CD8-positive, alpha-beta memory T cell (primary cell): ENCODE data around the gene BEST4. TPM values are rescaled to one million over a fixed set of nuclear protein-coding genes. Genes with fewer than 3 reads are reported as not detected.
A peak's percentile ranks its signal among the peaks of the same experiment; 100 is the strongest.
"Not testable (repeated sequence)": the region's sequence is repeated elsewhere in the genome, so short reads cannot be mapped to it uniquely, and the experiment has no call there.

Experiments
- CTCF ChIA-PET: fragments of 350-600 bp; sonication (Branson Sonifier 250); formaldehyde crosslinking; loops from one replicate; lab custom pipeline; 2021; ENCODE audit warnings: antibody characterized with exemption; lab: Charles Lee
- POLR2A ChIA-PET: fragments of 350-600 bp; sonication (Branson Sonifier 250); formaldehyde crosslinking; loops from one replicate; lab custom pipeline; 2021; ENCODE audit warnings: antibody characterized with exemption; lab: Charles Lee
- DNase-seq, 5 donors: peaks; one replicate each; pipeline versions ENCODE4 v3.0.0 to v3.0.0-alpha.2; 2020 to 2022; ENCODE audit warnings: mixed read lengths in 1 of 5
- H3K27ac ChIP-seq: one replicate; pipeline ENCODE4 v1.7.0; 2013; ENCODE audit warnings: low read depth, mild to moderate bottlenecking, low read length, moderate library complexity
- H3K27me3 ChIP-seq: 2 replicates; pipeline ENCODE4 v1.7.0; 2013; ENCODE audit warnings: low read length, mild to moderate bottlenecking; ENCODE audit not compliant: insufficient read depth, poor library complexity, severe bottlenecking
- H3K36me3 ChIP-seq: 2 replicates; pipeline ENCODE4 v1.7.0; 2013; ENCODE audit warnings: mild to moderate bottlenecking, low read length, moderate library complexity; ENCODE audit not compliant: insufficient read depth
- H3K4me1 ChIP-seq: 2 replicates; pipeline ENCODE4 v1.7.0; 2013; ENCODE audit warnings: mild to moderate bottlenecking, low read length, moderate library complexity; ENCODE audit not compliant: insufficient read depth
- H3K4me3 ChIP-seq: 2 replicates; pipeline ENCODE4 v1.7.0; 2013; ENCODE audit warnings: mild to moderate bottlenecking, low read length
- H3K9me3 ChIP-seq: 2 replicates; pipeline ENCODE4 v1.7.0; 2013; ENCODE audit warnings: mild to moderate bottlenecking, low read length
- H3K27ac Mint-ChIP-seq, 8 donors: one replicate each; pipeline ENCODE4 v1.8.0; 2020 to 2021; ENCODE audit warnings: mixed read lengths in 8 of 8, mild to moderate bottlenecking in 6 of 8, inconsistent platforms in 3 of 8, moderate library complexity in 3 of 8
- H3K27me3 Mint-ChIP-seq, 2 donors: one replicate each; pipeline ENCODE4 v1.8.0; 2020 to 2021; ENCODE audit warnings: mixed read lengths in 2 of 2, mild to moderate bottlenecking in 1 of 2, moderate library complexity in 1 of 2
- H3K36me3 Mint-ChIP-seq, 3 donors: one replicate each; pipeline ENCODE4 v1.8.0; 2020 to 2021; ENCODE audit warnings: mixed read lengths in 3 of 3, inconsistent platforms in 1 of 3, mild to moderate bottlenecking in 1 of 3
- H3K4me1 Mint-ChIP-seq, 3 donors: one replicate each; pipeline ENCODE4 v1.8.0; 2020 to 2021; ENCODE audit warnings: mixed read lengths in 3 of 3, inconsistent platforms in 1 of 3, mild to moderate bottlenecking in 1 of 3
- H3K4me3 Mint-ChIP-seq, 7 donors: one replicate each; pipeline ENCODE4 v1.8.0; 2020 to 2021; ENCODE audit warnings: mixed read lengths in 7 of 7, mild to moderate bottlenecking in 6 of 7, moderate library complexity in 4 of 7, inconsistent platforms in 2 of 7
- H3K9me3 Mint-ChIP-seq, 5 donors: one replicate each; pipeline ENCODE4 v1.8.0; 2020 to 2022; ENCODE audit warnings: mixed read lengths in 5 of 5, mild to moderate bottlenecking in 3 of 5, moderate library complexity in 2 of 5, inconsistent platforms in 1 of 5
- polyA plus RNA-seq: library from polyadenylated mRNA; unstranded; fragments of 300-500 nt; fragmentation: Illumina TruSeq; gene quantifications from one replicate; pipeline ENCODE4 v1.2.3, GENCODE V29; 2021
- total RNA-seq, 2 experiments: library from RNA; stranded (reverse); gene quantifications; one replicate each; pipeline ENCODE4 v1.2.3, GENCODE V29; 2021

BEST4 gene
- total and polyA plus RNA-seq, 3 experiments from 2014 or later: 0.54 to 1.4 (median 1.2) TPM

DNA sequence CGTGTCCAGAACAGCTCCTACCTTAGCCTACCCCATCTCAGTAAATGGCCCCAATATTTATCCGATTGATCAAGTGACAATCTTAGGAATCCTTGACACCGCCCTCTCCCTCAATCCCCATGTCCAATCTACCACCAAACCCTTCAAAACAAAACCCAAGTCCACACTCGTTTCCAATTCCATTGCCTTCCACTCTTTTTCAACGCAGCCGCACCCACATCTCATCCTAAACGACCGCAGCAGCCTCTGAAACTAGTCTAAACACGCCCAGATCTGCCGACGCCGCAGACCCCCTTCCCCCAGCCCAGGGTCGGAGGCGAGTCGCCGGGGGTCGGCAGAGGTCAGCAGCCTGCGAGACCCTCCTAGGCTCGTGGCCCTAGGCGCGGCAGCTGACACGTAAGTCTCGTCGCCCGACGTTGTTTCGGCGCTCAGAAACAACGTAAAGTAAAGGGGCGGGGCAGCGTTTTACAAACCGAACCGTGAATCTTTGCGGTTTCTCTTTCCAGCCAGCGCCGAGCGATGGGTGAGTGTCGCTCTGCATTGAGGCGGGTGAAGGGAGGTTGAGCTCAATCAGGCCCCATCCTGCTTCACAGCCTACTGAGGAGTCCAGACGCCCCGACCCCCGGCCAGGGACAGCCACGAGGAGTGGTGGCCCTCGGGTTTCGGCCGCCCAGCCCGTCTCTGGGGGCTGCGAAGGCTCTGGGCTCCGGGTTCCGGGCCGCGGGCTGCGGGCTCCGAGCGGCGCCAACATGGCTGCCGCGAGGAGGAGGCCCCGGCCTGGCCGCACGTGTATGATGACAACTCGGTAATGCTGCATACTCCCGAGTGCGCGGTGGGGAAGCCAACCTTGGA lies 12.7 kb downstream of the BEST4 start, which contains the start of gene RPS8:
Gene RPS8 (plus strand): TSS at position 463 of the 852 bp plus-strand sequence. CDS start 57 bp downstream, at position 520.
- Mint-ChIP-seq H3K4me3 (peak within 1 kb of the TSS; percentile 90 to 99 (median 94)), H3K36me3 (peaks cover 8 to 45% (median 17%) of the 10 kb centered on the region in 3 donors), H3K27ac (peak within 1 kb of the TSS; percentile 93 to 99 (median 97)), H3K4me1 (peaks cover 39 to 43% (median 42%) of the 10 kb centered on the region in 3 donors), H3K27me3 (no peaks in the 10 kb centered on the region), H3K9me3 (no peaks in the 10 kb centered on the region)
- no peaks in the 10 kb centered on the region for H3K9me3 ChIP-seq
- peak within 1 kb of the TSS; percentile 95 for H3K4me3 ChIP-seq
- peak within 1 kb of the TSS; percentile 92 for H3K27ac ChIP-seq
- no peaks in the 10 kb centered on the region for H3K27me3 ChIP-seq
- CTCF ChIA-PET: interaction anchor here (0.6 to 3.6 kb wide), 13 partner anchors 9 to 528 kb away, joined by 3 to 26 read pairs (median 4); partner anchors contain the start of genes BEST4, BTBD19, EIF2B3 and PLK3
- DNase-seq: peak; percentile 76 to 92 (median 84)
- POLR2A ChIA-PET: interaction anchor here (0.5 to 3.2 kb wide), 19 partner anchors 11 to 849 kb away, joined by 3 to 49 read pairs (median 6); partner anchors contain the start of genes BEST4, BTBD19, CCDC163 and DYNLT4
- H3K4me1 ChIP-seq: peaks cover 27% of the 10 kb centered on the region
- H3K36me3 ChIP-seq: peaks cover 21% of the 10 kb centered on the region

DNA sequence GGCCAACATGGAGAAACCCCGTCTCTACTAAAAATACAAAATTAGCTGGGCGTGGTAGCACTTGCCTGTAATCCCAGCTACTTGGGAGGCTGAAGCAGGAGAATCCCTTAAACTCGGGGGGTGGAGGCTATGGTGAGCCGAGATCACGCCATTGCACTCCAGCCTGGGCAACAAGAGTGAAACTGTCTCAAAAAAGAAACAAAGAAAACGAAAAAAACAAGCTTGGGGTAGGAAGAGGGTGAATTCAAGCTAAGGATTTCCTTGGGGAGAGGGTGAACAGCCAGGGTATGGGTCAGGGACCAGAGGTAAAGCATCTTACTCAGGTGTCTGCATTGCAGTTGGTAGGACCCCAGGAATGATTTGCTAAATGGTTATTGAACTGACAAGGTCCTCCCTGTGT lies 21.5 kb downstream of the BEST4 start:
- H3K27ac Mint-ChIP-seq, H3K4me1 Mint-ChIP-seq, H3K36me3 ChIP-seq, H3K36me3 Mint-ChIP-seq, H3K27me3 Mint-ChIP-seq, H3K4me3 Mint-ChIP-seq, H3K4me3 ChIP-seq, H3K9me3 ChIP-seq, DNase-seq, H3K27ac ChIP-seq, H3K27me3 ChIP-seq, POLR2A ChIA-PET, H3K9me3 Mint-ChIP-seq, H3K4me1 ChIP-seq: not testable (repeated sequence)
- CTCF ChIA-PET: interaction anchor here (0.9 to 1.7 kb wide), 3 partner anchors 18 to 35 kb away, joined by 3 to 5 read pairs (median 3); no protein-coding TSS in a partner anchor

GRCh38 chr1:44760876-44761275 lies 27.1 kb downstream of the BEST4 start:
- DNase-seq: no peak

DNA sequence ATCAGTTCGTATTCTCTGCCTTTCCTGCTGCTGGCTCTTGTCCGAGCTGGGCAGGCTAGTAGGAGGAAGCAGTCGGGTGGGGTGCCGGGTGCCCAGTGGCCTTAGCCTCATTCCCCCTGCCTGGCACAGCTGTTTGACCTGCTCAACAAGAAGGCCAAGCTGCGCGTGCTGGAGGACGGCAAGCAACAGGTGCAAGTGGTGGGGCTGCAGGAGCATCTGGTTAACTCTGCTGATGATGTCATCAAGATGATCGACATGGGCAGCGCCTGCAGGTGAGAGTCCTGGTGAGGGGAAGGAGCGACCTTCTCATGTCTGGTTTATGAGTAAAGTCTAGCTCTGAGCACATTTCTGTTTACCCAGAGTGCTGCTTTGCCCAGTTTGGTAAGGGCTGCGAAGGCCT lies 28.9 kb downstream of the BEST4 start:
- H3K27me3 ChIP-seq: no peaks in the 10 kb centered on the region
- H3K9me3 ChIP-seq: no peaks in the 10 kb centered on the region
- Mint-ChIP-seq H3K9me3 (no peaks in the 10 kb centered on the region), H3K27ac (peak overlapping the region in 1 of 8 donors; percentile 66), H3K36me3 (peaks cover 0 to 2% (median 0%) of the 10 kb centered on the region in 3 donors), H3K27me3 (no peaks in the 10 kb centered on the region), H3K4me1 (peaks cover 4 to 6% (median 4%) of the 10 kb centered on the region in 3 donors), H3K4me3 (no peak overlapping the region)
- no peak for DNase-seq
- H3K4me3 ChIP-seq: no peak overlapping the region
- no peaks in the 10 kb centered on the region for H3K4me1 ChIP-seq
- H3K27ac ChIP-seq: no peak overlapping the region
- CTCF ChIA-PET: interaction anchor here (1.1 kb wide), 1 partner anchor 106 kb away, joined by 3 read pairs; no protein-coding TSS in a partner anchor
- POLR2A ChIA-PET: no interaction called here
- no peaks in the 10 kb centered on the region for H3K36me3 ChIP-seq

More at GRCh38 chr1:44760876-44761275, 27.1 kb downstream of the BEST4 start:
- Mint-ChIP-seq H3K4me3 (no peak overlapping the region), H3K4me1 (peaks cover 4 to 6% (median 4%) of the 10 kb centered on the region in 3 donors), H3K9me3 (no peaks in the 10 kb centered on the region), H3K27me3 (no peaks in the 10 kb centered on the region), H3K27ac (peak overlapping the region in 1 of 8 donors; percentile 58), H3K36me3 (peaks cover 0 to 2% (median 0%) of the 10 kb centered on the region in 3 donors)
- CTCF ChIA-PET: no interaction called here
- Histone ChIP-seq H3K27ac (no peak overlapping the region), H3K27me3 (no peaks in the 10 kb centered on the region), H3K4me1 (no peaks in the 10 kb centered on the region), H3K9me3 (no peaks in the 10 kb centered on the region), H3K4me3 (no peak overlapping the region), H3K36me3 (no peaks in the 10 kb centered on the region)
- POLR2A ChIA-PET: no interaction called here

DNA sequence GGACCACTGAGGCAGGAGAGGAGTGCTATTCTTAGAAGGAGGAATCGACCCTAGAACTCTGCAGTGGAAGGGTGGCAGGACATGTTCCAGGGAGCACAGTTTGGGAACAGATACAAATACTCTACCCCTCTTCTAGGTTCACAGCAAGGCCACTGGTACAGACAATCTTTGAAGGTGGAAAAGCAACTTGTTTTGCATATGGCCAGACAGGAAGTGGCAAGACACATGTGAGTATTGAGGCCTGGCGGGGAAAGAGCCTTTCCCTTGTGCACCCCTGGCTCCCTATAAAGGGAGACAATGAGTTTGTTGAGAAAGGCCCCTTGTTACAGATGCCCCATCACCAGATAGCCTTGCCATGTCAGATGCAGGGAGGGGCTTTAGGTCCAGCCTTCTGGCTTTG lies 30.6 kb downstream of the BEST4 start:
- no peak overlapping the region for H3K4me3 Mint-ChIP-seq
- no peak for DNase-seq
- ChIA-PET CTCF (no interaction called here), POLR2A (interaction anchor here (0.6 kb wide), 1 partner anchor 523 kb away, joined by 7 read pairs; no protein-coding TSS in a partner anchor)
- peaks cover 4 to 6% (median 4%) of the 10 kb centered on the region in 3 donors for H3K4me1 Mint-ChIP-seq
- no peak overlapping the region for H3K4me3 ChIP-seq
- H3K27me3 Mint-ChIP-seq: no peaks in the 10 kb centered on the region
- H3K27ac Mint-ChIP-seq: peak overlapping the region in 3 of 8 donors; percentile 39 to 61 (median 50)
- no peaks in the 10 kb centered on the region for H3K27me3 ChIP-seq
- peaks cover 0 to 2% (median 0%) of the 10 kb centered on the region in 3 donors for H3K36me3 Mint-ChIP-seq
- no peaks in the 10 kb centered on the region for H3K36me3 ChIP-seq
- H3K27ac ChIP-seq: no peak overlapping the region
- H3K9me3 Mint-ChIP-seq: no peaks in the 10 kb centered on the region
- no peaks in the 10 kb centered on the region for H3K4me1 ChIP-seq
- H3K9me3 ChIP-seq: no peaks in the 10 kb centered on the region

DNA sequence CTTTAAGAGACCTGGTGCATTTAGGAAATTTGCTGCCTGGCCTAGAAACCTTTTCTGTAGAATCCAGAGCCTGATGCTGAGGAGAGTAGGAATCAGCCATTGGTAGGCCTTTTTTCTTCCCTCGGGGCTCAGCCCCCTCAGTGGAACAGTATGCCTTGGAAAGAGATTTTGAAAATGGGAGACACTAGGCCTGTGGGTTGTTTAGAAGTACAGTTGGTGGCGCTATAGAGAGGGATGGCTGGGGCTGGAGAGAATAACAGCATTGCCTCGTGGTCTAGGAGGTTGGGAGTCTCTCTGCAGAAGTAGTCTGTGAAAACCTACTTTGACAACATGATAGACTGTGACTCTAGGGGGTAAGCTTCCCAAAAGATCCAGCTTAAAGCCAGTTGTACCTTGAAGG lies 40.1 kb downstream of the BEST4 start:
- DNase-seq: no peak
- CTCF ChIA-PET: interaction anchor here (1.0 to 1.5 kb wide), 2 partner anchors 17 to 19 kb away, joined by 3 to 4 read pairs; partner anchors contain the start of gene RNU5D-1
- no peak overlapping the region for H3K4me3 ChIP-seq
- H3K36me3 ChIP-seq: no peaks in the 10 kb centered on the region
- POLR2A ChIA-PET: interaction anchor here (0.7 kb wide), 1 partner anchor 62 kb away, joined by 3 read pairs; no protein-coding TSS in a partner anchor
- H3K4me1 Mint-ChIP-seq: peaks cover 0 to 5% (median 0%) of the 10 kb centered on the region in 3 donors
- H3K27me3 Mint-ChIP-seq: no peaks in the 10 kb centered on the region
- H3K4me3 Mint-ChIP-seq: no peak overlapping the region
- no peaks in the 10 kb centered on the region for H3K36me3 Mint-ChIP-seq
- no peak overlapping the region for H3K27ac ChIP-seq
- H3K27ac Mint-ChIP-seq: no peak overlapping the region
- H3K9me3 Mint-ChIP-seq: no peaks in the 10 kb centered on the region
- H3K4me1 ChIP-seq: no peaks in the 10 kb centered on the region
- no peaks in the 10 kb centered on the region for H3K27me3 ChIP-seq
- H3K9me3 ChIP-seq: no peaks in the 10 kb centered on the region

DNA sequence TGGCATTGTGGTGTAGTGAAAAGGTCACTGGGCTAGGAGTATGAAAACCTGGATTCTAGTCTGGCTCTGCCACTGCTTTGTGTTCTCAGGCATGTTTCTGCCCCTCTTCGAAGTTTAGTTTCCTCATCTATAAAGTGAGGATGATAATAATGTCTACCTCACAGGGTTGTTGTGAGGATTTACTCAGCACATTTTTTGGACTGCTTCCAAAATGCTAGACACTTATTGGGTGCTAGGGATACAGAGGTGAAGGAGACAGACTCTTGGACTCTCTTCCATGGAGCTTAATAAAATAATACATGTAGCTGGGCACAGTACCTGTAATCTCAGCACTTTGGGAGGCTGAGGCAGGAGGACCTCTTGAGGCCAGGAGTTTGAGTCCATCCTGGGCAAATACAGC lies 44.8 kb downstream of the BEST4 start:
- Mint-ChIP-seq H3K9me3 (no peaks in the 10 kb centered on the region), H3K4me3 (peak overlapping the region in 1 of 7 donors; percentile 37), H3K27ac (peak overlapping the region in 4 of 8 donors; percentile 19 to 77 (median 56)), H3K4me1 (peaks cover 15 to 25% (median 21%) of the 10 kb centered on the region in 3 donors), H3K27me3 (no peaks in the 10 kb centered on the region), H3K36me3 (peaks cover 0 to 4% (median 0%) of the 10 kb centered on the region in 3 donors)
- POLR2A ChIA-PET: interaction anchor here (0.7 kb wide), 1 partner anchor 945 kb away, joined by 7 read pairs; no protein-coding TSS in a partner anchor
- no peaks in the 10 kb centered on the region for H3K27me3 ChIP-seq
- CTCF ChIA-PET: interaction anchor here (0.7 to 2.3 kb wide), 2 partner anchors 12 to 14 kb away, joined by 3 to 6 read pairs; partner anchors contain the start of gene RNU5D-1
- H3K4me3 ChIP-seq: no peak overlapping the region
- H3K27ac ChIP-seq: no peak overlapping the region
- H3K4me1 ChIP-seq: peaks cover 12% of the 10 kb centered on the region
- H3K36me3 ChIP-seq: no peaks in the 10 kb centered on the region
- no peak for DNase-seq
- no peaks in the 10 kb centered on the region for H3K9me3 ChIP-seq
